HG03432 (cell line): ENCODE measurements around the gene JMY.
"Not testable (repeated sequence)": the region's sequence is repeated elsewhere in the genome, so short reads cannot be mapped to it uniquely, and the experiment has no call there.

Source experiments
- ATAC-seq: cut with Tn5 transposase; IDR thresholded peaks from one replicate; pipeline ENCODE4 v1.9.1; 2021; ENCODE audit warnings: mild to moderate bottlenecking, moderate library complexity; ENCODE audit not compliant: unreplicated experiment

The JMY gene

DNA sequence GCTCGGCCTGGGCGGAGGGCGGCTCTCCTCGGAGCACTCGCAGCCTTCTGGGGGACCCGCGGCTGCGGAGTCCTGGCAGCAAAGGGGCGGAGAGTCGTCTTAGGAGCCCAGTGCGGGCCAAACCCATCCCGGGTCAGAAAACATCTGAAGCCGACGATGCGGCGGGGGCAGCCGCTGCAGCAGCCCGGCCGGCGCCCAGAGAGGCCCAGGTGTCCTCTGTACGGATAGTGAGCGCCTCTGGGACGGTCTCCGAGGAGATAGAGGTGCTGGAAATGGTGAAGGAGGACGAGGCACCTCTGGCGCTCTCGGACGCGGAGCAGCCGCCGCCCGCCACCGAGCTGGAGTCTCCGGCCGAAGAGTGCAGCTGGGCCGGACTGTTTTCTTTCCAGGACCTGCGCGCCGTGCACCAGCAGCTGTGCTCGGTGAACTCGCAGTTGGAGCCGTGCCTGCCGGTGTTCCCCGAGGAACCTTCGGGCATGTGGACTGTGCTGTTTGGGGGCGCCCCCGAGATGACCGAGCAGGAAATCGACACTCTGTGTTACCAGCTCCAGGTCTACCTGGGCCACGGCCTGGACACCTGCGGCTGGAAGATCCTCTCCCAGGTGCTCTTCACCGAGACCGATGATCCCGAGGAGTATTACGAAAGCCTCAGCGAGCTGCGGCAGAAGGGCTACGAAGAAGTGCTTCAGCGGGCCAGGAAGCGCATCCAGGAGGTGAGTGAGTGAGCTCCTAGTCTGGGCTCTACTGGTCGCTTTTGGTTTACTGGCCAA, 1.2 kb downstream of the JMY start:
- peak; percentile 24 for ATAC-seq

DNA sequence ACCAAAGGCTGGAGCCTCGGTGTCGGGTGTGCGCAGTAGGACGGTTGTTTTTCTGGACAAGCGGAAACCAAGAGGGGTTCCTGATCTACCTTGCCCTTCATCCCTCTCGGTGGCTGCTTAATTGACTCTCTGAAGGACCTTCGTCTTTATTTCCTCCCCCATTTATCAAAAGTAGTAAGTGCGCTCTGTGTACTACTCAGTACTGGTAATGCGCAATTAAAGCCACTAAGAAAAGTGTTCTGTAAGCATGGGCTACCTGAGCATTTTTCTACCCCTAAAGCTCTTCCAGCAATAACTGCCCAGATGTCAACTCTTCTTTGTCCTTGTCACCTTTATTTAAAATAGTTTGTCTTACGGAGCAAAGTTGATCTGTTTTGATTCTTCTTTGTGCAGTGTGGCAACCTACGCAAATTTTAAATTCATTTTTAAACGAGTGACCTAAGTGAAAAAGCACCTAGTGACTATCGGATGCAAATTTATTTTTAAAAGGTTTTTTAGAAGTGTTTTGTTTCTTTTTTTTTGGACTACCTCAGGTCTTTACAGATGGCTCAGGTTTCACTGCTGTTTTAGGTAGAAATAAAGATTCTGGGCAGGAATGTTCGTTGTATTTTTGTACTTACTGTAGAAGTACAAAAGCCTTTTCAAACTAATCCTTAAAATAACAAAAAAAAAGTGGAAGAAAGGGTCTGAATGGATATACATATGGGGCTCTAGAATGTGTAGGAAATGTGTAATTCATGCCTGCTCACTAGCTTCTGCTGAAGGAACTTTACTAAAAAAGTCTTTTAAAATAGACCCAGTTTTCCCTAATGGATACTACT, 2.0 kb downstream of the JMY start:
- no peak for ATAC-seq

DNA sequence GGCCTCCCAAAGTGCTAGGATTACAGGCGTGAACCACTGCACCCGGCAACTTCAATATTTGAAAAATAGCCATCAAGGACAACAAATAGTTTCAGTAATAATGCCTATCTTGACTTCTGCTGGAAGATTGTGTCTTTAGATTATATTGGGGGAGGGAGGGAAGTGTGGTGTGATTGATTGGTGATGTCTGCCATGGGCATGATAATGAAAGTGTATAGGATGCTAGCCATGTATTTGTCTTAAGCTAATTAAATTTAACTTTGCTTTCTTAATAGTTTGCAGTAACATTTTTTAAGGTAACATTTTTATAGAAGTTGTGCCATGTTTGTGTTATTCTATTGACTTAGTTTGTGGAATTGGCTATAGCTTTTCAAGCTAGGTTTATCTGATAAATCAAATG, 4.6 kb downstream of the JMY start:
- no peak for ATAC-seq

DNA sequence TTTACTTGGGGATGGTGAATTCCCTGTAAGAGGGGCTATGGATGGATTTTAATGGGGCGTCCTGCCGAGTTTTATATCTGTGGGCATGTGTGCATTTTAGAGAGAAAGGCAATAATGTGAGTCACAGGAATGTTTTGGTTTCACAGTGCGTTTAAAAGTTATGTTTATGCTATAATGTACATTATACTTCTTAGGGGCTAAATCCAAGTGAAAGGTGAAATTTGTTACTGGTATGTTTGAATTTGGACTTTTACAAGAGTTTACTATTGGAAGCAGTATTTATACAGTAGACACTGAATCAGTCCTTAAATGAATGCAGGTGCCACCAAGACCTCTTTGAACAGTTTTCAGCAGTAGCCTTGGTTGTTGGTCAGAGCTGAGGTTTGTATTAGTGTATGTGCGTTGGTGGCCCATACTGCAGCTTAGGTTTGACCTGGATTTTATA, 5.6 kb downstream of the JMY start:
- no peak for ATAC-seq

DNA sequence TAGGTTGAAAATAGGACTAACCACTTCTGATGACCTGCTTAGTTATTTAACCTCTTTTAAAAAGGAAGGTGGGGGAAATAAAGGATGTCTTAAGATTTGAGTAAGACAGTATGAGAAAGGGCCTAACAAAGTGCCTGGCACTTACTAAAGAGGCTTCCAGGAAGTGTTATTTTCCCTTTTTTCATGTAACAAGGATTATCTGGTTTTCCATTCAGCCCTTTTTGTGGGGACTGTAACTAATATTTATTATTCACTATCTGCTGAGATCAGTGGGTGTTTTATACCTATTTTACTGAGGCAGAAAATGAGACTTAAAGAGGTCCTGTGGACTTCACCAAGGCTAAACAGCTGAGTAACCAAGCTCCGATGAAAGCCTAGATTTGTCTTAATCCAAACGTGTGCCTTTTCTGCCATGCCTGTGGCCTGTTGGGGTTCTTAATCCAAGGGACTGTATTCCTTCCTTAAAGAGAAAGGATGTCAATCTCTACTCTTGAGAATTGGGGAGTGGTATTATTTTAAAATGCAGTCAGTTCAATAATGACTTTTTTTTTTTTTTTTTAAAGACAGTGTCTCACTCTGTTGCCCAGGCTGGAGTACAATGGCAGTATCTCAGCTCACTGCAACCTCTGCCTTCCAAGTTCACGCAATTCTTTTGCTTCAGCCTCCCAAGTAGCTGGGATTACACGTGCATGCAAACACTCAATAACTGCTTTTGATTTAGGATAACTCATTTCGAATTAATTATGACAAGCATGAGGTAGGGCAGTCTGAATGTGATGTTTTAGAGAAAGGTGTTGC, 6.5 kb downstream of the JMY start:
- no peak for ATAC-seq

DNA sequence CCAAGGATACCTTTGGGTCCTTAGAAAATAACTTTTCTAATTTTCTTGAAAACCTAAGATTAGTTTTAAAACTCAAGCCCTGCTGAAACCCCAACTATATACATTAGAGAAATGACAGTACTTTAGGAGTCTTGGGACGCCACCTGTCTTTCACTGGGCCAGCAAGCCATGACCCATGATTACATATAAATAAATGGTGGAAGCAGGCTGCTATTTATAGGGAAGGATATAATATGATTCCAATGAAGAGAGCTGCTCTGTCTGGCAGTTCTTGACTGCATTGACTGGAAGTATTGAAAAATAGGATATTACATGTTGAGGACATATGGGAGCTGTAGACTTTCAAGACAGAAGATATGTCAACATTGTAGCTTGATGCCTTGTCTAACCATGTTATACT, 7.3 kb downstream of the JMY start:
- ATAC-seq: no peak

DNA sequence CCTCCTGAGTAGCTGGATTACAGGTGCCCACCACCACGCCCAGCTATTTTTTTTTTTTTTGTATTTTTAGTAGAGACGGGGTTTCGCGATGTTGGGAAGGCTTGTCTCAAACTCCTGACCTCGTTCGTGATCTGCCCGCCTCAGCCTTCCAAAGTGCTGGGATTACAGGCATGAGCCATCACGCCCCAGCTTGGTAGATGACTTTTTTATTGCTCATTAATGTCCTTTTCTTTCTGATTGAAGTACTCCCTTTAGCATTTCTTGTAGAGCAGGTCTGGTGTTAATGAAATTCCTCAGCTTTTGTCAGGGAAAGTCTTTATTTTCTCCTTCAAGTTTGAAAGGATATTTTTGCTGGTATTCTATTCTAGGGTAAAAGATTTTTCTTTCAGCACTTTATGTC, 18.1 kb downstream of the JMY start:
- not testable (repeated sequence) for ATAC-seq

DNA sequence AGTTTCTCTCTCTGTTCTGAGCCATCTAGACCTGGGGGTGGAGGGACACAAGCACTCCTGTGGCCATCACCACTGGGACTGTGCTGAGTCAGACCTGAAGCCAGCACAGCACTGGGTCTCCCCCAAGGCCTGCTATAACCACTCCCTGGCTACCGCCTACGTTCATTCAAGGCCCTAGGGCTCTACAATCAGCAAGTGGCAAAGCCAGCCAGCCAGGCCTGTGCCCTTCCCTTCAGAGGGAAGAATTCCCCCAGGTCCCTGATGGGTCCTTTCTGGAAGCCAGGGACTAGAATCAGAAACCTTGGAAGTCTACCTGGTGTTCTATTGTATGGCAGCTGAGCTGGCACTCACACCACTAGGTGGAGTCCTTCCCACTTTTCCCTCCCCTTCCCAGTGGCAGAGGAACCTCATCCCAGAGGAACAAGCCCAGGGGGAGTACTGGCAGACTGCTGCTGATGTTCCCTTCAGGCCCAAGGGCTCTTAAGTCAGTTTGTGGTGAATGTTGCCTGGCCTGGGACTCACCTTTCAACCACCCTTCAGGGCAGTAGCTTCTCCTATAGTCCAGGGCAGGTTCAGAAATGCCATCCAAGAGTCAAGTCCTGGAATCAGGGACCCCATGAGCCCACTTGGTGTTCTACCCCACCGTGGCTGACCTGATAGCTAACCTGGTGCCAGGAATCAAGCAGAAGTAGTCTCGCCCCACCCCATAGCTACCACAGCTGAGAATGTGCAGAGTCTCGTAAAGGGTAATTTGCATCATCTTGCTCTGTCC, 20.0 kb downstream of the JMY start:
- ATAC-seq: peak; percentile 76

DNA sequence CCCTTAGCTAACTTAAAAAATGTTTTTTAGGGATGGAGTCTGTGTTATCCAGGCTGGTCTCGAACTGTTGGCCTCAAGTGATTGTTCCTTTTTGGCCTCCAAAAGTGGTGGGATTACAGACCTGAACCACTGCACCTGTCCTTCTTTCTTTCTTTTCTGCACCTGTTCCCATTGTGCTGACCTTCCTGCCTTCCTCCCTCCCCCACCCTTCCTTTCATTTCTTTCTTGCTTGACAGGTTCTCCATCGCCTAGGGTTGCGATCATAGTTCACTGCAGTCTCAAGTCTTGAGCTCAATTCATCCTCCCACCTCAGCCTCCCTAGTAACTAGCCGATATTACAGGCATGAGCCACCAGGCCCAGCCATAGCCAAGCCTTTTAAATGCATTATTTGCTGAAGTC, 20.6 kb downstream of the JMY start:
- ATAC-seq: no peak

DNA sequence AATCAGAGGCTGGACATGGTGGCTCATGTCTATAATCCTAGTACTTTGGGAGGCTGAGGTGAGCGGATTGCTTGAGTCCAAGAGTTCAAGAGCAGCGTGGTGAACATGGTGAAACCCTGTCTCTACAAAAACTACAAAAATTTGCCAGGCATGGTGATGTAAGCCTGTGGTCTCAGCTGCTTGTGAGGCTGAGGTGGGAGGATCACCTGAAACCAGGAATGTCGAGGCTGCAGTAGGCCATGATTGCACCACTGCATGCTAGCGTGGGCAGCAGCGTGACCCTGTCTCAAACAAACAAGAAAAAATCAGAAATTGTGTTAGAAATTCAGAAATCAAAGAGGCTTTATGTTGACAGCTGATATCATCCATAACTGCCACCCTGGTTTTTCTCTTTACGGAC, 21.4 kb downstream of the JMY start:
- no peak for ATAC-seq

DNA sequence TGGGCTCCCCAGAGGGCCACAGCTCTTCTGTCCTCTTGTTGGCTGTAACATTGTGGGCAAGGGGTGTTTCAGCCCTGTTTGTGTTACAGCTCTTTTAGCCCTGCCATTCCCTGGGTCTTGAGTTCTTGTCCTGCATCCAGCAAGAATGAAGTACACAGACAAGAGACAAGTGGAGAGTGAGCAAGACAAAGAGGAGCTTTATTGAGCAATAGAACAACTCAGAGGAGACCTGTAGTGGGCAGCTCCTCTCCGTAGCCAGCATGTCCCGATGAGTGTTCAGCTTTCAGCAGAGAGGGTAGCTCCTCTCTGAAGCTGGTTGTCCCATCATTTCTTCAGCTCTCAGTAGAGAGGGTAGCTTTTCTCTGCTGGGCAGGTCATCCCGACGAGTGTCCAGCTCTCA, 22.9 kb downstream of the JMY start:
- ATAC-seq: no peak

DNA sequence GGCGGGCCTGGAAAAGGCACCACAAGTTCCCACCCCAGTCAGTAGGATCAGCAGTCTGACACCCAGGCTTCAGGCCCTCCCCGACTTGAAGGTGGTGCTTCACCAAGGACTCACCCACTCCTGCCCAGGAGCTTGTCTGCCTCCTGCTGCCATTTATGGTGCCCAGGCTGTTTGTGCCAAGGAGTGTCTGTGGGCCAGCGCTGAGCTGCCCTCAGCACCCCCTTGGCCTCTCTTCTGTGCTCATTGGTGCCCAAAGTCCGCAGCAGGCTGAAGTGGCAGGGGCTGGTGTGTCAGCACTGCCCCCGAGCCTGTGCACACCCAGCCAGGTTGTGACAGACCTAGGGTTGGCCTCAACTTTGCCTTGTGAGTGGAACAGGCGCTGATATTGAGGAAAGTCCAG, 23.5 kb downstream of the JMY start:
- no peak for ATAC-seq

DNA sequence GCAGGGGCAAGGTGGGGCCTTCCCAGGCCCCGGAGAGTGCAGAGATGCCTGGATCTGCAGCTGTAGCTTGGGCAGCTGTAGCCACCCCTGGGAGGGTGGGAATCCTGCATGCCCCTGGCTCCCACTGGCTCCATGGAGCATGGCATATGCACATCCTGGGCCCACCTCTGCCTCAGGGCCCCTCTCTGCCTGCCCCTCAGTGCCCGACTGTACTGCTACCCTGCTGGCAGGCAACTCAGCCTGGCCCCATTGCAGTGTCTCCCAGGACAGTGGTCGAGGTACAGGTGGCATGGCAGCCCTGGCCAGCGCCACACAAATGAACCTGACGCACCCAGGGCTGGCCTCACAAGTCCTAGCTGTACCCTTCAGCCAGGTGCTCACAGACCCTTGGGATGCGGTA, 23.9 kb downstream of the JMY start:
- ATAC-seq: no peak

DNA sequence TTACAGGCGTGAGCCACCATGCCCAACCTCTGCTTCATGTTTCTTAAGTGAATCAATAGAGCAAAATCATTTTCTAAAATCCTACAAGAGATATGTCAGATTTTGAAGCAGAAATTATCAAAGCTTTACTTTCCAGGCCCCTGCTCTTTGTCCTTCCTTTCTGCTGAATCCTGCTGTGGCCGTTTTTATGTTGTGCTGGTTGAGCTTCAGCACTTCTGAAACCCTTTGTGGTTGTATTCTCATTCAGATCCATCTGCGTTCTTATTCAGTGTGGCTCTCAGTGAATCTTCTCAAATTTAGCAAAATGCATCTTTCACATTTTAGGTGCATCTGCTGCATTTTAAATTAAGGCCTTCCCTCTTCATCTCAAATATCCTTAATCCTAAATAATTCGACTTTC, 26.0 kb downstream of the JMY start:
- ATAC-seq: no peak

DNA sequence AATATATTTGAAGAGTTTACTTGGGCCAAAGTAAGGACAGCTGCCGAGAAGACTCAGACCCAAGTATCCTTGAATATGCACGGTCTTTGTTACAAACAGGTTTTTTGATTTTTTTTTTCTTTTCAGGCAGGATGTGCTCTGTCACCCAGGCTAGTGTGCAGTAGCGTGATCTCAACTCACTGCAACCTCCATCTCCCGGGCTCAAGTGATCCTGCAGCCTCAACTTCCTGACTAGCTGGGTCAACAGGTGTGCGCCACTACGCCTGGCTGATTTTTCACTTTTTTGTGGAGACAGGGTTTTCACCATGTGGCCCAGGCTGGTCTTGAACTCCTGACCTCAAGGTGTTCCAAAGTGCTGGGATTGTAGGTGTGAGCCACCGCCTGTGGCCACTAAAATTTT, 27.4 kb downstream of the JMY start:
- ATAC-seq: no peak

DNA sequence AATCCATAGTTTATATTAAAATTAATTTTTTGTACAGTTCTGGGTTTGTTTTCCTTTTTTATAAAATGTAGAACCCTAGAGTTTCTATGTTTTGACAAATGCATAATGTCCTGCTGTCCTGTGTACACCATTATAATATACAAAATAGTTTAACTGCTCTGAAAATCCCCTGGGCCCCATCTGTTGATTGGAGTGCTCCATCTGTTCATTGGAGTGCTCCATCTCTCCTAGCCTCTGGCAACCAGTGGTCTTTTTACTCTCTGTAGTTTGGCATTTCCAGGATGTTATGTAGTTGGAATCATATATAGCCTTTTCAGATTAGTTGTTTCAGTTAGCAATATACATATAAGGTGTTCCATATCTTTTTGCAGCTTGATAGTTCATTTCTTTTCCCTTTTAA, 31.2 kb downstream of the JMY start:
- no peak for ATAC-seq

DNA sequence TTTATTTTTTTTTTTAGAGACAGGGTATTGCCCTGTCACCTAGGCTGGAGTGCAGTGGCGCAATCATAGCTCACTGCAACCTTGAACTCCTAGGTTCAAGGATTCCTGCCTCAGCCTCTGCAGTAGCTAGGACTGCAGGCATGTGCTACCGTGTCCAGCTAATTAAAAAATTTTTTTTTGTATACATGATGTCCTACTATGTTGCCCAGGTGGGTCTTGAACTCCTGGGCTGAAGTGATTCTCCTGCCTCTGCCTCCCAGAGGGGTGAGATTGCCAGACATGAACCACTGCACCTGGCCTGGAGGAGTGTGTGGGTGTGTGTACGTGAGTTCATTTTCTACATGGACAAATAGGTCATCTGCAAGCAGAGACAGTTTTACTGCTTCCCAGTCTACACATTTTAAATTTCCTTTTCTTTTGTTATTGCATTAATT, 33.8 kb downstream of the JMY start:
- no peak for ATAC-seq

DNA sequence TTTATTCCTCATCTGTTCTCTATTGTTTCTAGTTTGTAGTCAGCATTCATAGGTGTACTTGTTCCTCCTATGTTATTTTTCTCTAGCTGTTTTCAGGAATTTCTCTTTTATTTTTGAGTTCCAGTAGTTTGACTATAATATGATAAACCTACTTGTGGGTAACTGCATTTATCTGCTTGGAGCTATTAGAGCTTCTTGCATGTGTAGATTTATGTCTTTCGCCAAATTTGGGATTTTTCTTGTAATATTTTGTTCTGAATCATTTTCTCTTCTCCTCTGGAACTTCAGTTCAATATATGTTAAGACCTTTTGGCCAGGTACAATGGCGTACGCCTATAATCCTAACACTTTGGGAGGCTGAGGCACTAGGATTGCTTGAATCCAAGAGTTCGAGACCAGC, 37.4 kb downstream of the JMY start:
- no peak for ATAC-seq

DNA sequence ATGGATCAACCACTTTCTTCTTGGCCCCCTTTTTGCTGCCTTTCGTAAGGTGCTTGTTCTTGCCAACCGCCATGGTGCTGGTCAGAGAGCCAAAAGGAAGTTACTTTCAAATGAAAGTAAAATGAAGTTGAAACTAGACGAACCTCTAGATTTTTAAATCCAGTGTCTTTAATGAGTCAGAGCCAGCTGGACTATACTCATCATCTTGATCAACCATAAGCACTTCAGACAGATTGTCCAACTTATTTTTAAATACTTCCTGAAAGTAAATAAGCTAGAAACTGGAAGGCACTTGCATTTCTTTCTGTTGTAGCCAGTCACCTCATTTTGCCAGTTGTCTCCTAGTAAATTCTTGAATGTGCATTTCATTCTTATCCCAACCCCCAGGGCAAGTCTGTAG, 48.9 kb downstream of the JMY start:
- no peak for ATAC-seq

DNA sequence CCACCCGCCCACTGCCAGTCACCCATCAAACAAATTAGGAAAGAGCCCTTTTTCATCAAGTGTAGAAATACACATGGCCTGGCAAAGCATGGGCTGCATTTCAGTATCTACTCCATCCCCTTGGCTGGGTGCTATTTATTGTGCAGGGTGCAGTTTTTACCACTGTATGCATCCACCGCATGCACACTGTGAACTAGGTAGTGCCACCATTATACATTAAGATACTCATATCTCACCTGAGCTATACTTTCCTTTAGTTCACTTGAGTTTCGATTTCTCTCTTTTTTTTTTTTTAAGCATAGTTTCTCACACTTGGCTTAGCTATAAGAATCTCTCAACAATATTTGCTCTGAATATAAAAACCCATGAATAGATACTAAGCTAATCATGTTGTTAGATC, 49.4 kb downstream of the JMY start:
- no peak for ATAC-seq

DNA sequence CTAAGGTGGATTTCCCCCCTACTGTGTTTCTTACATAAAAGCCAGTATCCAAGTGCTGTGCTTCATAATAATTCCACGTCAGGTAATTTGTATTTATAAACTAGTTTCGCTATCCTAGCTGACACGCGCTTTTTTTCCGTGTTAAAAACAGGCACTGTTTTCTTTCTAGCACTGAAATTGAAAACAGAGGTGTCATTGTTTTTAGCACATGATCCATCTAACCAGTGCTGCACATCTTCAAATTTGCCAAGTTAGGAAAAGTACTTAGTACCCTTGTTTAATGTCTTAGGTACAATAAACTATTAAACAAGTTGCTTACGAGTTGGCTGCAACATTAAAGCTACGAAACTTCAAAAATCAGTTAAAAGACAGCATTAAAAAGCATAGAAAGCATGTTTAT, 49.9 kb downstream of the JMY start:
- no peak for ATAC-seq
